Measurements from ENCODE around the gene A3GALT2.

GRCh38 chr1:33370301-33370700 is 49.4 kb upstream of the A3GALT2 start:
- TF ChIP-seq EZH2 (IDR thresholded peaks at IDR 0.05; ENCODE audit: insufficient read depth, poor library complexity, severe bottlenecking) (no peak), EZH2phosphoT487 (IDR thresholded peaks at IDR 0.05; ENCODE audit: insufficient read depth, low read depth) (no peak)
